ENCODE data around the gene ENO2.

The ENO2 gene

DNA sequence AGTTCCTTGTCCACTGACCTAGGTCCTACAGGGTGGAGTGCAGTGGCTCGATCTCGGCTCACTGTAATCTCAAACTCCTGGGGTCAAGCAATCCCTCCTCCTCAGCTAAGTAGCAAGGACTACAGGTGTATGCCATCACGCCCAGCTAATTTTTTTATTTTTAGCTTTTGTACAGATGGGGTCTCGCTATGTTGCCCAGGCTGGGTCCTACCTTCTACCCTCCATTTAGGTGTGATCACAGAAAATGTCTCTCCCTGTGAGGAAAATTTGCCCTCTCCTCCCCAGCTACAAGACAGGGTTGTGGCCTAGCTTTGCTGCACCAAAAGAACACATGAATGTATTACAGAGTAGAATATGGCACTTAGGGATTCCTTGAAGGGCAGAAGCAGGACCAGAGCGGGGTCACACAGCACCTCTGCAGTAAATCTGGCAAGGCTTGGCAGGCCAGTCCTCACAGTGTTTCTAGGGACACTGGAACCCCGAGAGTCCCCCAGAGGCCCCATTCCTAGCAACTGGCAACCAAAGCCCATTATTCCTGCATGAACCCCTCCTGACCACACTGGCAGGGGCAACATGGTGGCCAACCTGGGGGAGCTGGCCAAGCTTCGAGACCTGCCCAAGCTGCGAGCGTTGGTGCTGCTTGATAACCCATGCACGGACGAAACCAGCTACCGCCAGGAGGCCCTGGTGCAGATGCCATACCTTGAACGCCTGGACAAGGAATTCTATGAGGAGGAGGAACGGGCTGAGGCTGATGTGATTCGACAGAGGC is 2.0 kb upstream of the ENO2 start:
- DNase-seq (ENCODE audit: low read depth) = no peak
- TF ChIP-seq, protein P1, sequence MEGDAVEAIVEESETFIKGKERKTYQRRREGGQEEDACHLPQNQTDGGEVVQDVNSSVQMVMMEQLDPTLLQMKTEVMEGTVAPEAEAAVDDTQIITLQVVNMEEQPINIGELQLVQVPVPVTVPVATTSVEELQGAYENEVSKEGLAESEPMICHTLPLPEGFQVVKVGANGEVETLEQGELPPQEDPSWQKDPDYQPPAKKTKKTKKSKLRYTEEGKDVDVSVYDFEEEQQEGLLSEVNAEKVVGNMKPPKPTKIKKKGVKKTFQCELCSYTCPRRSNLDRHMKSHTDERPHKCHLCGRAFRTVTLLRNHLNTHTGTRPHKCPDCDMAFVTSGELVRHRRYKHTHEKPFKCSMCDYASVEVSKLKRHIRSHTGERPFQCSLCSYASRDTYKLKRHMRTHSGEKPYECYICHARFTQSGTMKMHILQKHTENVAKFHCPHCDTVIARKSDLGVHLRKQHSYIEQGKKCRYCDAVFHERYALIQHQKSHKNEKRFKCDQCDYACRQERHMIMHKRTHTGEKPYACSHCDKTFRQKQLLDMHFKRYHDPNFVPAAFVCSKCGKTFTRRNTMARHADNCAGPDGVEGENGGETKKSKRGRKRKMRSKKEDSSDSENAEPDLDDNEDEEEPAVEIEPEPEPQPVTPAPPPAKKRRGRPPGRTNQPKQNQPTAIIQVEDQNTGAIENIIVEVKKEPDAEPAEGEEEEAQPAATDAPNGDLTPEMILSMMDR (conservative IDR thresholded peaks at IDR 0.05; ENCODE audit: low read length) = no peak
- no peak overlapping the region for H3K4me3 ChIP-seq (ENCODE audit: low read length)

DNA sequence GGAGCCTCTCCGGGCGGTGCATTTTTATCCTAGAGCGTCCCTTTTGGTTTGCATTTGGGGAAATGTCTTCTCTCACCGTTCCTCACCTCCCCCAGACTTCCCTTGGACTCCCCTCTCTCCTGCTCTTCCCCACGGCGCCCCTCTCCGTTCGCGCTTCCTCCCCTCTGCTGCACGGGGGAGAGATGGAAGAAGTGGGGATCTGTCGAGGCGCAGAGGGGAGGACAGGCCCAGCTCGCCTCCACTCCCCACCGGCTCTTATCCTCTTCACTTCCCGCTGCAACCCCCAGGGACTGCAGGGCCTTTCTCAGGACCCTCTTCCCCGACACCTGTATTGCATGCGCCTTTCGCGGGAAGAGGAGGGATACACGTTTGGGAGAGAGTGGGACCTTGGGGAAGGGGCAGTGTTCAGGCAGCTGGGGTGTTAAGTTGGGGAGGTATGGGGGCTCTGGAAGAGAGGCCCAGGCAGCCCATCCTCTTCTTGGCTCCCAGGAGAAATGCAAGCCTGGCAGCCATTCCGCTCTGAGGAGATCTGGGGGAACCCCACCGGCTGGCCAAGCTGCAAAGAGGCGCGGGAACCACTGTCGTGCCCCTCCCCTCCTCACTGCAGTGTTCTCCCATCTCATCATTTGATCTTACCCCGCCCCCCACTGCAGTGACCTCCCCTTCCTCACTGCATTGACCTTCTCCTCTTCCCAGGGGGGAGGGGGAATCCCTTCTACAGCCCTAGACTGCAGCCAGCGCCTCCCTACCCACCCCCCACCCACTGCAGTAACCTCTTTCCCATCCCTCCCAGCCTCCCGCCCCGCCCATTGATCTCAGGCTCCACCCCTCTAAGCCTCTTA is 788 bp downstream of the ENO2 start:
- no peak for DNase-seq (ENCODE audit: low read depth)
- H3K4me3 ChIP-seq (ENCODE audit: low read length) = peak overlapping the region; percentile 70
- TF ChIP-seq, protein P1 (conservative IDR thresholded peaks at IDR 0.05; ENCODE audit: low read length) = no peak

DNA sequence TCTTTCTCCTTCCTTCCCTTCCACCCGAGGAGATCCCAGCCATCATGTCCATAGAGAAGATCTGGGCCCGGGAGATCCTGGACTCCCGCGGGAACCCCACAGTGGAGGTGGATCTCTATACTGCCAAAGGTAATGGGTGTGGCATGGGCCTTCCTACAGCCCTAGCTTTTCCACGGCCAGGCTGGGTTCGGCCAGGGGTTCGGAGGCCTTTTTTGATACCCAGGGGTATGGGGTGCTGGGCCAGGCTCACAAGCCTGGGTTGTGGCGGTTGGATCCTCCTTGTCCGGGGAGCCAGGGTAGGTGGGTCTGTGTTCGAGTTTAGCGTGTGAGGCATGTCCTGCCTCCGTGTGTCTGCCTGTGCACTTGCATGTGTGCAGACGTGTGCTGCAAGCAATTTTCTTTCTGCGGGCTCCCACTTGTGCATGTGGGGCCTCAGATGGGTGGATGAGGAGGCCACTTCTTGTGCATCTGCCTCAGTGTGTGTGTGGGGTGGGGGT is 1.5 kb downstream of the ENO2 start:
- TF ChIP-seq, protein P1 (conservative IDR thresholded peaks at IDR 0.05; ENCODE audit: low read length) = no peak
- H3K4me3 ChIP-seq (ENCODE audit: low read length) = peak overlapping the region; percentile 70; the same call in 1 of the 2 replicates
- DNase-seq (ENCODE audit: low read depth) = no peak

DNA sequence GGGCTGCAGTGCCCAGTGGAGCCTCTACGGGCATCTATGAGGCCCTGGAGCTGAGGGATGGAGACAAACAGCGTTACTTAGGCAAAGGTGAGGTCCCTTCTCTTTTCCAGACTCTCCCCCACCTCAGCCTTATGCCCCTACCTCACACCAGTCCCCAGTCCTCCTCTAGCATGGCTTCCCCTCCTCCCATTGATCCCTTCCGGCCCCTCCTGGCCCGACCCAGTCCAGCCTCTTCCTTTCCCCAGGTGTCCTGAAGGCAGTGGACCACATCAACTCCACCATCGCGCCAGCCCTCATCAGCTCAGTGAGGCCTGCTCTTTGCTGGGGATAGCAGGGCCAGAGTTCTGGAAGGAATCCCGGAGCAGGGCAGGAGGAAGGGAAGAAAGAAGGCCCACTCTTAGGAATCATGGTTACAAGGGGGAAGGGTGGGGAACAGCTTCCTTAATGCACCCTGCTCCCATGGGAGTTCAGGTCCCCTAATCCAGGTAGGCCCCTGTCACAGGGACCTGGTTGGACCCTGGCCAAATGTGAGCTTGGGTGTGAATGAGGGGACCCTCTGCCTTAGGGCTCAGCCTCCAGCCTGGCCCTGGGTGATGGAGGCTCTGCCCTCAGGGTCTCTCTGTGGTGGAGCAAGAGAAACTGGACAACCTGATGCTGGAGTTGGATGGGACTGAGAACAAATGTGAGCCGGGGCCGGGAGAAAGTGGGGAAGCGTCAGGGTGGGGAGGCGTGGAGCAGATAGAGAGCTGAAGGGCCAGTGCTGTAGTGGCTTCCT is 2.2 kb downstream of the ENO2 start:
- DNase-seq (ENCODE audit: low read depth) = no peak
- H3K4me3 ChIP-seq (ENCODE audit: low read length) = no peak overlapping the region
- TF ChIP-seq, protein P1 (conservative IDR thresholded peaks at IDR 0.05; ENCODE audit: low read length) = no peak

GRCh38 chr12:6917491-6918231 is 3.3 kb downstream of the ENO2 start:
- TF ChIP-seq, protein P1 (conservative IDR thresholded peaks at IDR 0.05; ENCODE audit: low read length) = no peak
- no peak overlapping the region for H3K4me3 ChIP-seq (ENCODE audit: low read length)
- no peak for DNase-seq (ENCODE audit: low read depth)

DNA sequence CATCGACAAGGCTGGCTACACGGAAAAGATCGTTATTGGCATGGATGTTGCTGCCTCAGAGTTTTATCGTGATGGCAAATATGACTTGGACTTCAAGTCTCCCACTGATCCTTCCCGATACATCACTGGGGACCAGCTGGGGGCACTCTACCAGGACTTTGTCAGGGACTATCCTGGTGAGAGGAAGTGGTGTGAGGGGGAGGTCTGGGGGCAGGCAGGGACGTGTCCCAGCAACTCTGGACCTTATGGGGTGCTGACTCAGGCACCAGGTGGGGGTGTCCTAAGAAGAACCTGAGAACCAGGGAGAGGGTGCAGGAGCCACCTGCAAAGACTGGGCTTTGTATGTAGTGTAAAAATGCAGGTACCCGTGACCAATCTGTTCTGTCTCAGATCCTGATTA is 5.2 kb downstream of the ENO2 start:
- no peak overlapping the region for H3K4me3 ChIP-seq (ENCODE audit: low read length)
- TF ChIP-seq, protein P1 (conservative IDR thresholded peaks at IDR 0.05; ENCODE audit: low read length) = no peak
- no peak for DNase-seq (ENCODE audit: low read depth)

Data from AG10803 (cell line).